Measurements from ENCODE around the gene DGLUCY. TPM values are rescaled to one million over a fixed set of nuclear protein-coding genes. Genes with fewer than 3 reads are reported as not detected.

Gene DGLUCY, protein sequence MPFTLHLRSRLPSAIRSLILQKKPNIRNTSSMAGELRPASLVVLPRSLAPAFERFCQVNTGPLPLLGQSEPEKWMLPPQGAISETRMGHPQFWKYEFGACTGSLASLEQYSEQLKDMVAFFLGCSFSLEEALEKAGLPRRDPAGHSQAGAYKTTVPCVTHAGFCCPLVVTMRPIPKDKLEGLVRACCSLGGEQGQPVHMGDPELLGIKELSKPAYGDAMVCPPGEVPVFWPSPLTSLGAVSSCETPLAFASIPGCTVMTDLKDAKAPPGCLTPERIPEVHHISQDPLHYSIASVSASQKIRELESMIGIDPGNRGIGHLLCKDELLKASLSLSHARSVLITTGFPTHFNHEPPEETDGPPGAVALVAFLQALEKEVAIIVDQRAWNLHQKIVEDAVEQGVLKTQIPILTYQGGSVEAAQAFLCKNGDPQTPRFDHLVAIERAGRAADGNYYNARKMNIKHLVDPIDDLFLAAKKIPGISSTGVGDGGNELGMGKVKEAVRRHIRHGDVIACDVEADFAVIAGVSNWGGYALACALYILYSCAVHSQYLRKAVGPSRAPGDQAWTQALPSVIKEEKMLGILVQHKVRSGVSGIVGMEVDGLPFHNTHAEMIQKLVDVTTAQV
- polyA plus RNA-seq, result 10 to 100 TPM; 18.0 to 26.1 TPM

- H3K4me1 ChIP-seq (ENCODE audit: control insufficient read depth in 2 of 2, insufficient read depth in 2 of 2, low read length in 1 of 2), result peaks cover 4 to 8% of the 10 kb centered on the region in 2 donors
- H3K27ac ChIP-seq (ENCODE audit: low read depth in 2 of 2, low read length in 1 of 2), result peak within 1 kb of the TSS; percentile 88 to 100
- 1% methylated on average over 5 of the region's 5 CpGs for WGBS, 2 donors
- no peaks in the 10 kb centered on the region for H3K36me3 ChIP-seq (ENCODE audit: control insufficient read depth in 2 of 2, insufficient read depth in 2 of 2, low read length in 1 of 2)
- H3K27me3 ChIP-seq (ENCODE audit: control insufficient read depth in 1 of 2, insufficient read depth in 2 of 2, low read length in 2 of 2), result no peaks in the 10 kb centered on the region
- H3K4me3 ChIP-seq (ENCODE audit: low read depth in 1 of 2, low read length in 2 of 2), result peak within 1 kb of the TSS; percentile 64 to 65
- H3K9me3 ChIP-seq (ENCODE audit: control insufficient read depth in 2 of 2, insufficient read depth in 1 of 2, low read depth in 1 of 2, low read length in 1 of 2), result no peaks in the 10 kb centered on the region
Measured at GRCh38 chr14:91113829-91114078, at the start of gene DGLUCY. DGLUCY (plus strand) TSS chr14:91114073; CDS start chr14:91160295, 46,222 bp downstream.

DNA sequence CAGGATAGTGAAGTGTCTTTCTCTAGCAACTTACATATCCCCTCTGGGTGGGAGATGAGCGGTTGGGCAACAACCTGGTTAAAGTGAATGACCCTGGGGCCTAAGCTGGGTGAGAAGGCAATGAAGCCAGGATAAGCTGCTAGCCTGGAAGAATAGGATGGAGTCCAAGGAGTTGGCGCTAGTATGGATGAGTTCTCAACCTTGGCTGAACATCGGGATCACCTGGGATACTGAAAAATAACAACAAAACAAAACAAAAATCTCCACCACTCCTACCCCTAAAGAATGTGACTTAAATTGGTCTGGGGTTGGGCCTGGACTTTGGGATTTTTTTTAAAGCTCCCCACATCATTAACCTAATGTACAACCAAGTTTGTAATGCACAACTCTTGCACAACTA, 48.6 kb upstream of the DGLUCY start:
- 42 to 53% methylated on average over 3 of the region's 3 CpGs for WGBS, 2 donors
- Histone ChIP-seq H3K27ac (ENCODE audit: low read depth in 2 of 2, low read length in 1 of 2) (no peak overlapping the region), H3K9me3 (ENCODE audit: control insufficient read depth in 2 of 2, insufficient read depth in 1 of 2, low read depth in 1 of 2, low read length in 1 of 2) (no peaks in the 10 kb centered on the region)

GRCh38 chr14:91067186-91067585, 46.7 kb upstream of the DGLUCY start:
- Histone ChIP-seq H3K36me3 (ENCODE audit: control insufficient read depth in 2 of 2, insufficient read depth in 2 of 2, low read length in 1 of 2) (no peaks in the 10 kb centered on the region), H3K9me3 (ENCODE audit: control insufficient read depth in 2 of 2, insufficient read depth in 1 of 2, low read depth in 1 of 2, low read length in 1 of 2) (no peaks in the 10 kb centered on the region), H3K4me3 (ENCODE audit: low read depth in 1 of 2, low read length in 2 of 2) (no peak overlapping the region), H3K27ac (ENCODE audit: low read depth in 2 of 2, low read length in 1 of 2) (no peak overlapping the region), H3K4me1 (ENCODE audit: control insufficient read depth in 2 of 2, insufficient read depth in 2 of 2, low read length in 1 of 2) (no peaks in the 10 kb centered on the region), H3K27me3 (ENCODE audit: control insufficient read depth in 1 of 2, insufficient read depth in 2 of 2, low read length in 2 of 2) (no peaks in the 10 kb centered on the region)
- 79 to 85% methylated on average over 1 of the region's 1 CpG for WGBS, 2 donors

More for the DNA sequence above, 48.6 kb upstream of the DGLUCY start:
- Histone ChIP-seq H3K27me3 (ENCODE audit: control insufficient read depth in 1 of 2, insufficient read depth in 2 of 2, low read length in 2 of 2) (no peaks in the 10 kb centered on the region), H3K36me3 (ENCODE audit: control insufficient read depth in 2 of 2, insufficient read depth in 2 of 2, low read length in 1 of 2) (no peaks in the 10 kb centered on the region), H3K4me3 (ENCODE audit: low read depth in 1 of 2, low read length in 2 of 2) (no peak overlapping the region), H3K4me1 (ENCODE audit: control insufficient read depth in 2 of 2, insufficient read depth in 2 of 2, low read length in 1 of 2) (no peaks in the 10 kb centered on the region)

GRCh38 chr14:91068642-91069041, 45.2 kb upstream of the DGLUCY start:
- no peaks in the 10 kb centered on the region for H3K9me3 ChIP-seq (ENCODE audit: control insufficient read depth in 2 of 2, insufficient read depth in 1 of 2, low read depth in 1 of 2, low read length in 1 of 2)
- no peaks in the 10 kb centered on the region for H3K36me3 ChIP-seq (ENCODE audit: control insufficient read depth in 2 of 2, insufficient read depth in 2 of 2, low read length in 1 of 2)
- no peaks in the 10 kb centered on the region for H3K4me1 ChIP-seq (ENCODE audit: control insufficient read depth in 2 of 2, insufficient read depth in 2 of 2, low read length in 1 of 2)
- H3K4me3 ChIP-seq (ENCODE audit: low read depth in 1 of 2, low read length in 2 of 2), result no peak overlapping the region
- no peaks in the 10 kb centered on the region for H3K27me3 ChIP-seq (ENCODE audit: control insufficient read depth in 1 of 2, insufficient read depth in 2 of 2, low read length in 2 of 2)
- WGBS, 2 donors, result 84 to 89% methylated on average over 2 of the region's 2 CpGs
- H3K27ac ChIP-seq (ENCODE audit: low read depth in 2 of 2, low read length in 1 of 2), result no peak overlapping the region

- no peak overlapping the region for H3K27ac ChIP-seq (ENCODE audit: low read depth in 2 of 2, low read length in 1 of 2)
- no peaks in the 10 kb centered on the region for H3K27me3 ChIP-seq (ENCODE audit: control insufficient read depth in 1 of 2, insufficient read depth in 2 of 2, low read length in 2 of 2)
- no peaks in the 10 kb centered on the region for H3K9me3 ChIP-seq (ENCODE audit: control insufficient read depth in 2 of 2, insufficient read depth in 1 of 2, low read depth in 1 of 2, low read length in 1 of 2)
- H3K36me3 ChIP-seq (ENCODE audit: control insufficient read depth in 2 of 2, insufficient read depth in 2 of 2, low read length in 1 of 2), result no peaks in the 10 kb centered on the region
- H3K4me1 ChIP-seq (ENCODE audit: control insufficient read depth in 2 of 2, insufficient read depth in 2 of 2, low read length in 1 of 2), result no peaks in the 10 kb centered on the region
- no peak overlapping the region for H3K4me3 ChIP-seq (ENCODE audit: low read depth in 1 of 2, low read length in 2 of 2)
Measured at GRCh38 chr14:91070572-91070971, 43.3 kb upstream of the DGLUCY start.

- Histone ChIP-seq H3K36me3 (ENCODE audit: control insufficient read depth in 2 of 2, insufficient read depth in 2 of 2, low read length in 1 of 2) (no peaks in the 10 kb centered on the region), H3K4me3 (ENCODE audit: low read depth in 1 of 2, low read length in 2 of 2) (no peak overlapping the region), H3K27me3 (ENCODE audit: control insufficient read depth in 1 of 2, insufficient read depth in 2 of 2, low read length in 2 of 2) (no peaks in the 10 kb centered on the region), H3K27ac (ENCODE audit: low read depth in 2 of 2, low read length in 1 of 2) (no peak overlapping the region), H3K4me1 (ENCODE audit: control insufficient read depth in 2 of 2, insufficient read depth in 2 of 2, low read length in 1 of 2) (no peaks in the 10 kb centered on the region), H3K9me3 (ENCODE audit: control insufficient read depth in 2 of 2, insufficient read depth in 1 of 2, low read depth in 1 of 2, low read length in 1 of 2) (no peaks in the 10 kb centered on the region)
- 92 to 93% methylated on average over 5 of the region's 5 CpGs for WGBS, 2 donors
Measured at GRCh38 chr14:91075553-91075952, 38.3 kb upstream of the DGLUCY start.

DNA sequence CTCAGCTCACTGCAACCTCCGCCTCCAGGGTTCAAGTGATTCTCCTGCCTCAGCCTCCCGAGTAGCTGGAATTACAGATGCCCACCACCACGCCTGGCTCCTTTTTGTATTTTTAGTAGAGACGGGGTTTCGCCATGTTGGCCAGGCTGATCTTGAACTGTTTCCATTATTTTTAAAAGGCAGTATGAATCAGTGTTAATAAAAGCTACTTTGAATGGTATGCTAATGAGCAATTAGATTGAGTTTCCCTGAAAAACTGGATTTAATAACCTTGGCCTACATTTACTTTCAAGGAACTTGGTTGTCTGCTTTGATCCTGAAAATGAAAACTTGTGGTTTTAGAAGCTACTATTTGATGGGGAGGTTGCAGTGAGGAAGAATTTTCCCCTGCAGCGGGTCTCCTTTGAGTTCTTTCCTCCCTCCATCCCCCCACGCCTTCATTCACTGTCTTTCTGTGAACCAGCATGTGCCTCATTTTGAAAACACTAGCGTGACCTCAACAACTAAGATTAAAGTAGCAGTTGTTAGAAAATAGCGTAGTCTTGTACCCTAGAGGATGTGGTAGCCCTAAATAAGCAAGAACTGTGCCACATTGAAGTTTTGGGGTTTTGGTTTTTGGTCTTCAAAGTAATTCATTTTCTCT, 35.7 kb upstream of the DGLUCY start:
- H3K4me3 ChIP-seq (ENCODE audit: low read depth in 1 of 2, low read length in 2 of 2), result no peak overlapping the region
- H3K36me3 ChIP-seq (ENCODE audit: control insufficient read depth in 2 of 2, insufficient read depth in 2 of 2, low read length in 1 of 2), result no peaks in the 10 kb centered on the region
- H3K27ac ChIP-seq (ENCODE audit: low read depth in 2 of 2, low read length in 1 of 2), result no peak overlapping the region
- WGBS, 2 donors, result 83 to 87% methylated on average over 9 of the region's 9 CpGs
- no peaks in the 10 kb centered on the region for H3K4me1 ChIP-seq (ENCODE audit: control insufficient read depth in 2 of 2, insufficient read depth in 2 of 2, low read length in 1 of 2)
- no peaks in the 10 kb centered on the region for H3K27me3 ChIP-seq (ENCODE audit: control insufficient read depth in 1 of 2, insufficient read depth in 2 of 2, low read length in 2 of 2)
- H3K9me3 ChIP-seq (ENCODE audit: control insufficient read depth in 2 of 2, insufficient read depth in 1 of 2, low read depth in 1 of 2, low read length in 1 of 2), result no peaks in the 10 kb centered on the region

- Histone ChIP-seq H3K27ac (ENCODE audit: low read depth in 2 of 2, low read length in 1 of 2) (no peak overlapping the region), H3K4me1 (ENCODE audit: control insufficient read depth in 2 of 2, insufficient read depth in 2 of 2, low read length in 1 of 2) (no peaks in the 10 kb centered on the region), H3K9me3 (ENCODE audit: control insufficient read depth in 2 of 2, insufficient read depth in 1 of 2, low read depth in 1 of 2, low read length in 1 of 2) (no peaks in the 10 kb centered on the region), H3K27me3 (ENCODE audit: control insufficient read depth in 1 of 2, insufficient read depth in 2 of 2, low read length in 2 of 2) (no peaks in the 10 kb centered on the region), H3K36me3 (ENCODE audit: control insufficient read depth in 2 of 2, insufficient read depth in 2 of 2, low read length in 1 of 2) (no peaks in the 10 kb centered on the region), H3K4me3 (ENCODE audit: low read depth in 1 of 2, low read length in 2 of 2) (no peak overlapping the region)
- WGBS, 2 donors, result 91 to 96% methylated on average over 6 of the region's 6 CpGs
Measured at GRCh38 chr14:91080071-91080470, 33.8 kb upstream of the DGLUCY start.

- Histone ChIP-seq H3K36me3 (ENCODE audit: control insufficient read depth in 2 of 2, insufficient read depth in 2 of 2, low read length in 1 of 2) (no peaks in the 10 kb centered on the region), H3K27me3 (ENCODE audit: control insufficient read depth in 1 of 2, insufficient read depth in 2 of 2, low read length in 2 of 2) (no peaks in the 10 kb centered on the region), H3K4me3 (ENCODE audit: low read depth in 1 of 2, low read length in 2 of 2) (no peak overlapping the region), H3K9me3 (ENCODE audit: control insufficient read depth in 2 of 2, insufficient read depth in 1 of 2, low read depth in 1 of 2, low read length in 1 of 2) (no peaks in the 10 kb centered on the region), H3K4me1 (ENCODE audit: control insufficient read depth in 2 of 2, insufficient read depth in 2 of 2, low read length in 1 of 2) (peaks cover 0 to 3% of the 10 kb centered on the region in 2 donors), H3K27ac (ENCODE audit: low read depth in 2 of 2, low read length in 1 of 2) (no peak overlapping the region)
- 87 to 95% methylated on average over 3 of the region's 3 CpGs for WGBS, 2 donors
Measured at GRCh38 chr14:91082282-91082681, 31.6 kb upstream of the DGLUCY start.
